GM19438 (cell line): ENCODE results near the gene HIVEP3.

Source experiments
- ATAC-seq: cut with Tn5 transposase; IDR thresholded peaks from one replicate; pipeline ENCODE4 v1.9.1; 2021; ENCODE audit warnings: low read depth; ENCODE audit not compliant: unreplicated experiment

The HIVEP3 gene

GRCh38 chr1:41894808-41895483, 23.8 kb downstream of the HIVEP3 start:
- no peak for ATAC-seq

- ATAC-seq: no peak
These were observed 24.5 kb downstream of the HIVEP3 start for GRCh38 chr1:41894101-41894807.

GRCh38 chr1:41892301-41892781, 26.4 kb downstream of the HIVEP3 start:
- no peak for ATAC-seq

- ATAC-seq: peak; percentile 87
These were observed 27.4 kb downstream of the HIVEP3 start for GRCh38 chr1:41891199-41891896.

GRCh38 chr1:41890825-41891198, 27.9 kb downstream of the HIVEP3 start:
- ATAC-seq: no peak

GRCh38 chr1:41889506-41890414, 29.0 kb downstream of the HIVEP3 start:
- no peak for ATAC-seq

- no peak for ATAC-seq
These were observed 30.0 kb downstream of the HIVEP3 start for GRCh38 chr1:41888756-41889155.

GRCh38 chr1:41887365-41887764, 31.4 kb downstream of the HIVEP3 start:
- ATAC-seq: no peak

GRCh38 chr1:41884256-41885230, 34.2 kb downstream of the HIVEP3 start:
- ATAC-seq: no peak

GRCh38 chr1:41883507-41883906, 35.2 kb downstream of the HIVEP3 start:
- no peak for ATAC-seq

GRCh38 chr1:41882486-41882885, 36.2 kb downstream of the HIVEP3 start:
- no peak for ATAC-seq

GRCh38 chr1:41882068-41882477, 36.6 kb downstream of the HIVEP3 start:
- ATAC-seq: no peak

- no peak for ATAC-seq
These were observed 37.5 kb downstream of the HIVEP3 start for GRCh38 chr1:41880950-41881885.

- ATAC-seq: no peak
These were observed 38.5 kb downstream of the HIVEP3 start for GRCh38 chr1:41880261-41880660.

GRCh38 chr1:41879617-41880016, 39.1 kb downstream of the HIVEP3 start:
- no peak for ATAC-seq

GRCh38 chr1:41878911-41879310, 39.8 kb downstream of the HIVEP3 start:
- ATAC-seq: no peak

GRCh38 chr1:41878495-41878894, 40.2 kb downstream of the HIVEP3 start:
- no peak for ATAC-seq
